Measurements from ENCODE around the gene CADPS2. TPM values are rescaled to one million over a fixed set of nuclear protein-coding genes. Genes with fewer than 3 reads are reported as not detected.

The CADPS2 gene
- total RNA-seq, 2 donors from 2014 or later: 16.4 to 32.5 TPM

DNA sequence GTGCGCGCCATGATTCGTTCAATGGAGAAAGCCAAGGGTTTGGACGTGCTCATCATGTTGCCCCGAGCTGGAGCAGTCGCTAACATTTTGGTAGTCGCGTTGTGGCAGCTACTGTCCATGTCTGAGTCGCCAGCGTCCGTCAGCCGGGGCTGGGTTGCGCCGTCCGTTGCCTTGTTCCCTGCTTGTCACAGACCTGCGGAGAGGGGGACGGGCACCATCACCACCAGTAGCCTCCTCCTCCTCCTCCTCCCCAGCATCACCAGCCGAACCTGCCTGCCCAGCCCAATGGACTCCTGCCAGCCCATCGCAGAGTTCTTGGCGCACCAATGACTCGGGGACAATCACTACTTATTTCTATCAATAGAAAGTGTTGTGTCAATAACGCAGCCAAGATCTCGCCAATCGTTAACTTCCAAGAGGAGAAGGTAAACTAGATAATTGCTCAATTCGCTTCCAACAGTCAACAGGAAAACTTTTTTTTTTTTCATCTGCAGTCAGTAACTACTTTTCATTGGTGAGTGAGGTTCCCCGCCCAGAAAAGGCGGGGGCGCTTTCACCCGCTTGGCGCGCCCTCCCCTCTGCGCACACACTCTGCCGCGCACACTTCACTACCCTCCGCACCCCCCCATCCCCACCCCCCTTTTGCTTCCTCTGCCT is 581.8 kb downstream of the CADPS2 start, which contains the start of gene FEZF1:
Gene FEZF1 (minus strand): TSS at position 432 of the 657 bp plus-strand sequence. CDS start 313 bp downstream, at position 119.
- ATAC-seq (ENCODE audit: insufficient number of reproducible peaks, low FRiP score, low read depth) (no peak), DNase-seq (ENCODE audit: low spot score) (no peak)
- Histone ChIP-seq H3K27me3 (replicated peaks; ENCODE audit: insufficient read depth) (peaks cover 90% of the 10 kb centered on the region), H3K4me3 (peak within 1 kb of the TSS; percentile 58), H3K27ac (no peak within 1 kb of the TSS), H3K36me3 (no peaks in the 10 kb centered on the region), H3K9me3 (no peaks in the 10 kb centered on the region), H3K4me1 (ENCODE audit: control insufficient read depth in 1 of 2, low read depth in 2 of 2) (peaks cover 8 to 39% of the 10 kb centered on the region in 2 donors)
- TF ChIP-seq, protein P1, sequence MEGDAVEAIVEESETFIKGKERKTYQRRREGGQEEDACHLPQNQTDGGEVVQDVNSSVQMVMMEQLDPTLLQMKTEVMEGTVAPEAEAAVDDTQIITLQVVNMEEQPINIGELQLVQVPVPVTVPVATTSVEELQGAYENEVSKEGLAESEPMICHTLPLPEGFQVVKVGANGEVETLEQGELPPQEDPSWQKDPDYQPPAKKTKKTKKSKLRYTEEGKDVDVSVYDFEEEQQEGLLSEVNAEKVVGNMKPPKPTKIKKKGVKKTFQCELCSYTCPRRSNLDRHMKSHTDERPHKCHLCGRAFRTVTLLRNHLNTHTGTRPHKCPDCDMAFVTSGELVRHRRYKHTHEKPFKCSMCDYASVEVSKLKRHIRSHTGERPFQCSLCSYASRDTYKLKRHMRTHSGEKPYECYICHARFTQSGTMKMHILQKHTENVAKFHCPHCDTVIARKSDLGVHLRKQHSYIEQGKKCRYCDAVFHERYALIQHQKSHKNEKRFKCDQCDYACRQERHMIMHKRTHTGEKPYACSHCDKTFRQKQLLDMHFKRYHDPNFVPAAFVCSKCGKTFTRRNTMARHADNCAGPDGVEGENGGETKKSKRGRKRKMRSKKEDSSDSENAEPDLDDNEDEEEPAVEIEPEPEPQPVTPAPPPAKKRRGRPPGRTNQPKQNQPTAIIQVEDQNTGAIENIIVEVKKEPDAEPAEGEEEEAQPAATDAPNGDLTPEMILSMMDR (IDR thresholded peaks at IDR 0.05): no peak

DNA sequence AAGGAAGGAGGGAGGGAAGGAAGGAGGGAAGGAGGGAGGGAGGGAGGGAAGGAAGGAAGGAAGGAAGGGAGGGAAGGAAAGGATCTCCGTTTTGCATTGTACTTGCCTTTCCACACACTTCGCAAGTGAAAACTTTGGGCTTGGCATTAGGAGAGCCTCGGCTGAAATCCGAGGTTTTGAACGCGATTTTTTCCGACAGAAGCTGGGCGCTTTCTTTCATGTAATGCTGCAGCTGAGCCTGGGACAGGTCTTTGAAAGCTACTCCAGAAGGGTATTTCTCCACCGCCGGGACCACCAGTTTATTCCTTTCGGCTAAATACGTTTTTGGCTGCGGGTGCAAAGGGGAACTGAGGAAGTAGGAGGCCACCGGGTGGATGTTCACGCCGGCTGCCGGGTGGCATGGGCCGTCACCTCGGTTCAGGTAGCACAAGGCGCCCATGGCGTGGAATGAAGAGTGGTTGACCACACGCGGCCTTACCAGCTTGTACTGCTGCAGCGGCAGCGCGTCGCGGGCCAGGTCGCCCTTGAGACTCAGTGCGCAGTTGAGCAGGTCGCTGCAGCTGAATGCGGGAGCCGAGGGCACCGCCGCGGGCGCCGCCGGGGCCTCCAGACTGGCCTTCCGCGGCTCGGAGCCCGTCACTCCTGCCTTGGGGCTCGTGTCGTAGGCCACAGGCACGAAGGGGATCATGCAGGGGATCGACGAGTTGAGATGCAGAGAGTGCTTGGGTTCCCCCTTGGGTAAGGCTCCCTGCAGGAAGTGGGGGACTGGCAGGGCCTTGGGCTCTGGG is 582.5 kb downstream of the CADPS2 start:
- no peaks in the 10 kb centered on the region for H3K9me3 ChIP-seq
- peak overlapping the region; percentile 26 for H3K4me3 ChIP-seq
- H3K27me3 ChIP-seq (replicated peaks; ENCODE audit: insufficient read depth): peaks cover 86% of the 10 kb centered on the region
- H3K36me3 ChIP-seq: no peaks in the 10 kb centered on the region
- ATAC-seq (ENCODE audit: insufficient number of reproducible peaks, low FRiP score, low read depth) (no peak), DNase-seq (ENCODE audit: low spot score) (no peak)
- TF ChIP-seq, protein P1 (IDR thresholded peaks at IDR 0.05): no peak
- H3K27ac ChIP-seq: no peak overlapping the region
- peaks cover 8 to 39% of the 10 kb centered on the region in 2 donors for H3K4me1 ChIP-seq (ENCODE audit: control insufficient read depth in 1 of 2, low read depth in 2 of 2)

DNA sequence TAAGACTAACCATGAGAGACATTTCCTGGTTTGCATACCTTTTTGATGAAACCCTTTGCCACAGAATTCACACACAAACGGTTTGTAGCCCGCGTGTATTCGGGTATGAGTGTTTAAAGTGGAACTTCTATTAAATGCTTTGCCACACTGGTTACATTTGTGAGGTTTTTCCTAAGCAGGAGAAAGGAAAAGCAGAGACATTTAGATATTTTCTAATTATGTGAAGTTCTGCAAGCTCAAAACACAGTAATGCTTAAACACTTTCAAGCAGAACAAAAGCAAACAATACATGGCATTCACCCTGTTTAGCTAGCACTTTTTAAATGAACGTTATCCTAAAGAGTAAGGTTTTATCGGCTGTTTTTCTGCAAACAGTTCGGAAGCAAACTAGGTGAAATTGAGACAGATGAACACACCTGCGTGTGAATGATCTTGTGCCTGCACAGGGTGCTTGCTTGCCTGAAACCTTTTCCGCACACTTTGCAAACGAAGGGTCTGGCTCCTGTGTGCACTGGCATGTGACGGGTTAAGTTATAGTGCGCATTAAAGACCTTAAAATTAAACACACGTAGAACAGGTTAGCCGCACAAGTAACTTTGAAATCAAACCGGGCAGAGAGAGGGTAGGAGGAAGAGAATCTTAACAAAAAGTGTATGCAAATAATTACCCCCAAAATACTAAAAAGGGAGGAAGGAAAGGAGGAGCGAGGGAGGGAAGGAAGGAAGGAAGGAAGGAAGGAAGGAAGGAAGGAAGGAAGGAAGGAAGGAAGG is 583.3 kb downstream of the CADPS2 start:
- Histone ChIP-seq H3K27me3 (replicated peaks; ENCODE audit: insufficient read depth) (peaks cover 78% of the 10 kb centered on the region), H3K9me3 (no peaks in the 10 kb centered on the region), H3K4me3 (no peak overlapping the region), H3K27ac (no peak overlapping the region), H3K4me1 (ENCODE audit: control insufficient read depth in 1 of 2, low read depth in 2 of 2) (peaks cover 8 to 39% of the 10 kb centered on the region in 2 donors), H3K36me3 (no peaks in the 10 kb centered on the region)
- DNase-seq (ENCODE audit: low spot score): no peak
- no peak for ATAC-seq (ENCODE audit: insufficient number of reproducible peaks, low FRiP score, low read depth)
- TF ChIP-seq, protein P1 (IDR thresholded peaks at IDR 0.05): no peak

DNA sequence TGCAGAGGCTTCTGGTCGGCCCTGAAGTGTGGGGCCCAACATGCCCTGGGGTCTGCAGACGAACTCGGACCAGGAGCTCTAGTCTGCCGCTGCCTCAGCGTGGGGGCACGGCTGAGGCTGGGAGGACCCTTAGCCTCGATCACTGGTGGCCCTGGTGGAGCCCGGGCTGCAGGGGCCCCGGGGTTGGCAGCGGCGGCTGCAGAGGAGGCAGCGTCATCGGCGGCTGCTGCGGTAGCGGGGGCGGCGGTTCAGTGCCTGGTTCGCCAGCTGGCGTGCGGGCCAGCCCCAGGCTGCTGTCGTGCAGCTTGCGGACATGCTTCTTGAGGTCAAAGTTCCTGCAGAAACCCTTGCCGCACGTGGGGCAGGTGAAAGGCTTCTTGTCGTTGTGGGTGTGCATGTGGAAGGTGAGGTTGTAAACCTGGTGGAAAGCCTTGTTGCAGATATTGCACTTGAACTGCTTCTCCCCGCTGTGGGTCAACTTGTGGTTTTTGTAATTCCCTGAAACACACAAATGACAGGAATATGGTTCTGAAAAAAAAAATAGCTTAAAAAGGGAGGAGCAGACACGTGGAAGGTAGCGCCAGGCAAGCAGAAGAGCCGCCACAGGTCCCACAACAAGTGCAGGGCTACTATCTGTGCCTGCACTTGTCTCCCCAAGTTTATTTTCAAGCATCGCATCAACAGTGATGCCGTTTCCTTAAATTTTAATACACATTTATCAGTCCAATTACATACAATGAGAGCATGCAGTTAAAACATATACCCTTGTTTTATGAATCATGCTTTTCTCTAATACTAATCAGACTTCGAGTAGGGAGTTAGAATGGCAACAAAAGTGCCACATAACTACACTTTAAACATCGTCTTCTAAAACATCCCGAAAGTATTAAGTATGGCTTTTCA is 584.2 kb downstream of the CADPS2 start:
- no peak for ATAC-seq (ENCODE audit: insufficient number of reproducible peaks, low FRiP score, low read depth)
- no peaks in the 10 kb centered on the region for H3K9me3 ChIP-seq
- TF ChIP-seq, protein P1 (IDR thresholded peaks at IDR 0.05): no peak
- H3K27ac ChIP-seq: no peak overlapping the region
- H3K4me3 ChIP-seq: no peak overlapping the region
- DNase-seq (ENCODE audit: low spot score): no peak
- H3K4me1 ChIP-seq (ENCODE audit: control insufficient read depth in 1 of 2, low read depth in 2 of 2): peaks cover 8 to 39% of the 10 kb centered on the region in 2 donors
- H3K36me3 ChIP-seq: no peaks in the 10 kb centered on the region
- peaks cover 71% of the 10 kb centered on the region for H3K27me3 ChIP-seq (replicated peaks; ENCODE audit: insufficient read depth)
